SK-MEL-5 (cell line): ENCODE data around the gene MAN2B2. TPM values are rescaled to one million over a fixed set of nuclear protein-coding genes. Genes with fewer than 3 reads are reported as not detected.

Source experiments
- DNase-seq: peaks from one replicate; pipeline ENCODE4 v3.0.0-alpha.2; 2016; ENCODE audit warnings: low read depth, low spot score
- in situ Hi-C: cut with HindIII; loops from 2 replicates; pipeline ENCODE4 v1.10.0; 2016; ENCODE audit warnings: low sequenced_read_pairs, high pct_unique_total_duplicates, low pct_unique_long_range_greater_than_20kb
- total RNA-seq: library from RNA; depleted of rRNA; stranded (reverse); fragments of >200 nt; shearing (Covaris generic); gene quantifications from 2 replicates; pipeline ENCODE4 v1.2.3, GENCODE V29; 2014

Gene MAN2B2
- total RNA-seq, 1 experiment from 2014 or later, result 12.4 TPM

DNA sequence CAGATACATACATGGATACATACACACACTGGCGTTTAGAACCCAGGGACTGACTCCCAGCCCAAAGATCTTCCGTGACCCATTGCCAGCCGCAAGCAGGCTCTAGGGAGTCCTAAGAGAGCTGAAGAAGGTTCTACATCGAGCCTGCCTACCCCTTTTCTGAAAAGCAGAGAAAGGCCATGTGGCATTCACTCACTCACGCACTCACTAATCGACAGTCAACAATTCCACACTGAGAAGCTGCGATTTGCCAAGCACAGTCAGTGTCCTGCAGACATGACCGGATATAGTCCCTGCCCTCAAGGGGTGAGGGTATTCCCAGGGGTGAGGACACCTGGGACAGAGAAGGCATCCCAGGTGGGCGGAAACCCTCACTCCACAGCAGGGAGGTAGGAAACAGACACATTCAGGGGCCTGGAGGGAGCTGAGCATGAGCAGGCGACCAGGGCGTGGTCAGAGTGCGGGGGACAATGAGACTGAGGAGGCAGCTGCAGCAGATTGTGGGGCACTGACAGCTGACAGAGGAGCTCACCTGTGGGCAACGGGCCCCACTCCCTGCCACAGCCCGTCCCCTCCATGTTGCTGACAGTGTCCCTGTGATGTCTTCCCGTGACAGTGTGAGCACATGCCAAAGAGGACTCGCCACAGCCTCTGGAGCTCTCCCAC is 13.2 kb upstream of the MAN2B2 start:
- in situ Hi-C loops, result no loop called here
- no peak for DNase-seq

DNA sequence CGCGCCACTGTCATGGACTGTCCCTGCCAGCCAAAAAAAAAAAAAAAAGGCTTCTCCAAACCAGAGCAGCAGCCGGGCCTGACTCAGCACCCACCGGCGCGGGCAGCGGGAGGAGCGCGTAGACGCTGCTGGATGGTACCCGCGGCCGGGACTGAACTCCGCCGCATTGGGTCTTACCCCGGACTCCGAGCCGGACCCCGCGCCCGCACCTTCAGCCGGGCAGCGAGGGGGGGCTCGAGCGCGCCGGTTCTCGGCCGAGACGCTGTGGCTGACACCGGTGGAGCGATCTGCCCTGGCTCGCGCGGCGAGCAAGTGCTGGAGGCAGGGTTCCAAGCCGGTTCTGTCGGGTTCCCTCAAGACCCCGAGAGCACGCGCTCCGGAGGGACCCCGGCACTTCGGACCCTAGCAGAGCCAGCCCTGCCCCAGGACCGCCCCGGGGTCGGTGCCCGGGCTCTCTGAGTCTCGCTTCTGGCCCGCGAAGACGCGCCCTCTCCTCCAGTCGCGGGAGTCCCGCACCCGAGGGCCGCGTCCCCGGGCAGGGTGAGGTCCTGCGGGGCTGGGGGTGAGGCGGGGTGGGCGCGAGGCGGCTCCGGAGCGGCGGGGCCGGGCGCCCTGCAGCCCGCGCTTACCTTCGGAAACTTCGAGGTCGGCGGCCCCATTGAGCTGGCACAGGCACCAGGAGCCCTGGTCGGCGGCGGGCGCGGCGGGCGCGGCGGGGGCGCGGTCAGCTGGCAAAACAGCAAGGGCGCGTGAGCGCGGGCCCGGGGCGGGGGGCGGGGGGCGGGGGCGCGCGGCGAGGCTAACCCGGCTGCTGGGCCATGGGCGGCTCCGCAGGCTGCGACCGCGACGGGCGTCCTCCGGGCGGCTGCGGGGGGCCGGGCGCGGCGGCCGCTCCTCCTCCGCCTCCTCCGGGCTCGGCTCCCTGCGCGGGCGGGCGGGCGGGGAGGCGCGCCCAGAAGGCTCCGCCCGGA is 11.8 kb upstream of the MAN2B2 start:
- in situ Hi-C loops, result no loop called here
- DNase-seq, result no peak

DNA sequence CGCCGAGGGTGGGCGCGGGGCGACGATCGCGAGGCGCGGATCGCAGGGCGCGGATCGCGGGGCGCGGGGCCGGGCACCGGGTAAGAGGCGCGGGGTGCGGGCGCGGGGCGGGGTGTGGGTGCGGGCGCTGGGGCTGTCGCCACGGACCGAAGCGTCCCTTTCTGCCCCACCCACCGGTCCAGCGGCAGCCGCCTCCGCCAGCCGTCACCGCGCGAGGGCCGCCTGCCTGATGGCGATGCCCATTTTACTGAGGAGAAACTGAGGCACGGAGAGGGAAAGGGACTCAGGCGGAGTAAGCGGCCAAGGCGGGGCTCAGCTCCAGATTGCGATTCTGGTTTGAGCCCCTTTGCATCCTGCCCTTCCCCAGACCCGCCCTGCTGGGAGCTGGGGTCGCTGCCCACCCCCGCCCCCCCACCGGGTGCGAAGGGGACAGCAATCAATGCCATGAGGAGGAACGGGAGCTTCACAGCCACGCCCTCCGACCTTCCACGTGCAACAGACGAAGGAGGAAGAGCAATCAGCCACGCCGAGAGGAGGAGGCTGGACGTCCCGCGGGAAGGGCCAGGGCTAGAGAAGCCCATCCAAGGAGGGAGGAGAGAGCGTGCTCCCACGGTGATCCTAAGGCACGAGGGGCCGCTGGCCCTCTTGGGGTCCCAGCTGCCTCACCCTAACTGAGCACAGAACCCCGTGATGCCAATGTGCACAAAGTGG is 10.9 kb upstream of the MAN2B2 start:
- in situ Hi-C loops, result no loop called here
- no peak for DNase-seq

DNA sequence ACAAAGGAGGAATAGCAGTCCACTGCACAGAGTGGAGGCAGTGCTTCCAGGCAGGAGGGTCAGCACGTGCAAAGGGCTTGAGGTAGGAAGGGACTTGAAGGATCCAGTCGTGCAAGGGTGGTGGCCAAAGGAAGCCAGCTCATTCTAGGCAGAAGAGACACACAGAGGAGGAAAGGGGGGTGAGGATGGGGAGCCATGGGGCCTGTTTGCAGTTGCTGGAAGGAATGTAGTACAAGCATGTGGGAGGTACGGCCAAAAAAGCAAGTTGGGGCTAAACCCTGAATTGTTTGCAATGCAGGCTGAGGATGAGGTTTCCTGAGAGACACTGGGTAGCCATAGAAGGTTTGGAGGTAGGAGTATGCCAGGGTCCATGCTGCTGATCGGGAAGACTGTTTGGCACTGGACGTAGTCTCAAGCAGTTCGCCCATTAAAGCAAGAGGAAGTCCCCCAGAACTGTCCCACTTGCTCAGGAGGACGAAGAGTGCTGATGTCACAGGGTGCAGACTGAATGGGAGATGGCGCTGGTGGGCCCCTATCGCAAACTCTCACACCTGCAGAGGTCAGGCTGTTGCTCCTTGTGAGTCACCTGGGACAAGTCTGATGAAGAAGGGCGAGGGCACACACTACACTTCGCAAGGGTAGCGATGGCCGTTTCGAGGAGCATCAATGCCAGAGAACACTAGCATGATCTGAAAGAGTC is 9.1 kb upstream of the MAN2B2 start:
- in situ Hi-C loops, result no loop called here
- no peak for DNase-seq

DNA sequence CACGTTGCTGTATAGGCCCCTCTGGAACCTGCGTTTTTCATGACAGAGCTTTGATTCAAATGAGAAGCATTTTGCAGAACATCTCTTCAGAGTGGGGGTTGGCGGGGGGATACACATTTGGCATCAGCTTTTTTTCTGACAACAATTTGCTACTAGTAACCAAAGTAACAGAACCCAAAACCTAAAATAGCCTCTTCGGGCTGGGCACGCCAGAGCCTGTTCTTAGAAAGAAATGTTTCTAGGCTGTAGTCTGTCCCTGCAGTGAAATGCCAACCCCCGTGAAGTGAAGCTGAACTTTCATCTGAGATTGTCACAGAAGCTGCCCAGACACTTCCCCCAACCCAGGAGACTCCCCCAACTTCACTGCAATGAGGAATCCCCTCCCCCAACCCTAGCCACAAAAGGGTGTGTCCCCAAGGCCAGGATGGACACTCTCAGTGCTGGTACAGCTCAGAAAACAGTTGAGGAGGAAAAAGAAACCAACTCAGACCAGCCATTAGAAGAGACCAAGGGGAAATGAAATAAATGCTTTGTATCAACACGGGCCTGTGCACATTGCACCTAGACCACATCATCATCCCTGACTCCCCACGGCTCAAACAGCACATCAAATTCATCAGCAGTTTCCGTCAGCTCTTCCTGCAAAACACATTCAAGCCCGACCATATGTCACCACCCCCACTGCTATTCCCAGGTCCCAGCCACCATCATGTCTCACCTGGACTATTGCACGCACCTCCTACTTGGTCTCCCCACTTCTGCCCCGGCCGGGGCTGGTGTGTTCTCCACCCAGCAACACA is 8.4 kb upstream of the MAN2B2 start:
- no peak for DNase-seq
- in situ Hi-C loops, result no loop called here

DNA sequence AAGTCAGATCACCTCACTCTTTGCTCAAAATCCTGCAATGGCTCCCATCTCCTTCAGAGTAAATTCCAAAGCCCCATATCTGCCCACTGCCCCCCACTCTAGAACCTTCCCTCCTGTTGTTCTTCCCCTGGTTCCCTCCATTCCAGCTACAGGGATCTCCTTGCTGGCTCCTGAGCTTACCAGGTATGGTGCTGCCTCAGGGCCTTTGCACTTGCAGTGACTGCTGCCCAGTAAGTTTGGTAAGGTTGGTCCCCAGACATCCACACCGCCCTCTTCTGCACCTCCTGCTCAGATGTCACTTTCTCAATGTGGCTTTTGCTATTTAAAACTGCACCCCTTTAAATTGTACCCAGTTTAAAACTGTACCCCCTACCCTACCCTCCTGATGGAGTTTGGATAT is 7.8 kb upstream of the MAN2B2 start:
- DNase-seq, result no peak
- in situ Hi-C loops, result no loop called here

DNA sequence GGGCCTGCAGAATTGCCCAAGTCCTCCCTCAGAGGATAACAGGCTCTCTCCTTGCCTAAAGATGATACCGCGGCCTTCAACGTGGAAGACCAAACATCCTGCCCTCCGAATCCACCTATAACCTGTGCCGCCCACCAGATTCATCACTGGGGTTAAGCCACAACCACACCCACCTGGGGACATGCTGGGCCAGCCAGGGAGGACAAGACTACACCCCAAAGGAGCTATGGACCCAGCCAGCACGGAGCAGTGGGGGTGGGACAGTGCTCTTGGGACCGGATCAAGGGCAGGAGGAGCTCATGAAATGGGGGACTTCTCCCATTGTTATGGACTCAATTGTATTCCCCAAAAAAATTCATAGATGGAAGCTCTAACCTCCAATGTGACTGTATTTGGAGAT is 6.8 kb upstream of the MAN2B2 start:
- no peak for DNase-seq
- in situ Hi-C loops, result no loop called here

DNA sequence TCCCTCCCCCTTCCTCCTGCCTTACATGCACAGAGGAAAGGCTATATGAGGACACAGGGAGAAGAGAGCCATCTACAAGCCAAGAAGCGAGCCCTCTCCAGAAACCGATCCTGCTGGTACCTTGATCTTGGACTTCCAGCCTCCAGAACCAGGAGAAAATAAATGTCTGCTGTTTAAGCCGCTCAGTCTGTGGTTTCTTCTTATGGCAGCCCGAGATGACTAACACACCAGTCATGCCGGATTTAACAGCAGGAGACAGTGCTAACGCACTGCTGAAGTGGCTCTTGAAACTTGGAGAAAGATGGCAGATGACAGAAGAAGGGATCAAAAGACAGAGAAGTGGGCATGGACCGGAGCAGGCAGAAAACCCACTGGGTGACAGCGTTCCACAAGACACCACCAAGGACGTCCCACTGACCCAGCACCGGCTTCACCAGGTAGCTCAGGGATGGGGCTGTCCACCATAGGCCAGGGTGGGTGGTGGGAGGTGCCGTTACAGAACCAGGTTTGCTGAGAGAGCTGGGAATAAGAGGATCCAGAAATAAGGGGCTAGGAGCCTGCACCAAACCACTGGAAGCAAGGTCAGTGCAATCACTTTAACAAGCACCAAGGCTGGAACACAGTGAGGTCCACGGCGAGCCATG is 6.2 kb upstream of the MAN2B2 start:
- in situ Hi-C loops, result no loop called here
- peak; percentile 48 for DNase-seq

DNA sequence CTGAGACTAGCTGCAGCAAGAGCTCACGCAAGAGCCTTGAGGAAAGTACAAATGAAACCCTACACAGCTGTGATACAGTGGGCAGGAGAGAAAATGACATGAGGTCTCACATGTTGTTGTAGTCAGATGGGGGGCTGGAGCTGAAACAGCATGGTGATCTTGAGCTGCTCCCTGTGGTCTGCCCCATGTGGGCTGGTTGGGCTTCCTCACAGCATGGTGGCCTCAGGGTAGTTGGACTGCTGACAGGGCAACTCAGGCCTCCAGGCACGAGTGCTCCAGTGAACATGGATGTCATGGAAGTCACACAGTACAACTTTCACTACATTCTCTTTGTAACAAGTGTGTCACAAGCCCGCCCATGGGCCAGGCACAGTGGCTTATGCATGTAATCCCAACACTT is 3.4 kb upstream of the MAN2B2 start:
- no peak for DNase-seq
- in situ Hi-C loops, result no loop called here

DNA sequence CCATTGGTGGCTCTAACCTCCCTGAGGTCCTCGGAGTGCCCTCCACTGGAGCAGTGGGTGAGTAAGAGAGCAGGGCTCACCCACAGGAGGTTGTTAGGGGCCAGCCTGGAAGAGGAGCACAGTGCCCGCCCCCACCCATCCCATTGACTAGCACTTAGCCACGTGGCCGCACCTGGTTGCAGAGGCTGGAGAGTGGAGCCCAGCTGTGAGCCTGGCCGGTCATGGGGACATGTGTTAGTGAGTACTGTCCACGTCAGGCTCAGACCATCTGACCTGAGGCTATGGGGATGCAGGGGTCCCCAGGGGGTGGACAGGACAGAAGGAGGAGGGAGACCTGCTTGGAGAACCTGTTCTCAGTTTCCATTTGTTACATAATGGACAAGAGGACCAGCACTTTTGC is 1.4 kb upstream of the MAN2B2 start:
- in situ Hi-C loops, result no loop called here
- no peak for DNase-seq

DNA sequence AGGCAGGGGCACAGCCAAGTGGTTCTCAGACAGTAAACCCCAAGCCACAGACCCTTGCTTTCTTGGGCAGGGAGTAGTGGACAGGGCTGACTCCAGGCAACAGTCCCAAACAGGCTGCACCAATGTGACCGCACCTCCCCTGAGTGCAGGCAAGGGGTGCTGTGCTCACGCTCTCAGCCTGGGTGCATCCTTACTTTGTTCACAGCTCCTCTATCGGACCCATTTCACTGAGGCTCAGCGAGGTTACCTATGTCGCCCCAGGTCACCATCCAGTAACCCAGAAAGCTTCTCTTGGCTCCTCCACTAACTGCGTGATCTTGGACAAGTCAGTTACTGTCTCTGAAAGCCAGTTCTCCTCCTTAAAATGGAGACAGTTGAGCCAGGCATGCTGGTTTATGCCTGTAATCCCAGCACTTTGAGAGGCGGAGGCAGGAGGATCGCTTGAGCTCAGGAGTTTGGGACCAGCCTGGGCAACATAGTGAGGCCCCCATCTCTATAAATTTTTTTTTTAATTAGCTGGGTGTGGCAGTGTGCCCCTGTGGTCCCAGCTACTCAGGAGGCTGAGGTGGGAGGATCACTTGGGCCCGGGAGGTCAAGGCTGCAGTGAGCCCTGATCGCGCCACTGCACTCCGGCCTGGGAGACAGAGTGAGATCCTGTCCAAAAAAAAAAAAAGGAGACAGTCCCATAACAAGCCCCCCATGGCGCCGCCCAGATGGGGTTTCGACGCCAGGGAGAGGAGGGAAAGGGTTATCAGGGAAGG is 823 bp upstream of the MAN2B2 start:
- no peak for DNase-seq
- in situ Hi-C loops, result no loop called here

DNA sequence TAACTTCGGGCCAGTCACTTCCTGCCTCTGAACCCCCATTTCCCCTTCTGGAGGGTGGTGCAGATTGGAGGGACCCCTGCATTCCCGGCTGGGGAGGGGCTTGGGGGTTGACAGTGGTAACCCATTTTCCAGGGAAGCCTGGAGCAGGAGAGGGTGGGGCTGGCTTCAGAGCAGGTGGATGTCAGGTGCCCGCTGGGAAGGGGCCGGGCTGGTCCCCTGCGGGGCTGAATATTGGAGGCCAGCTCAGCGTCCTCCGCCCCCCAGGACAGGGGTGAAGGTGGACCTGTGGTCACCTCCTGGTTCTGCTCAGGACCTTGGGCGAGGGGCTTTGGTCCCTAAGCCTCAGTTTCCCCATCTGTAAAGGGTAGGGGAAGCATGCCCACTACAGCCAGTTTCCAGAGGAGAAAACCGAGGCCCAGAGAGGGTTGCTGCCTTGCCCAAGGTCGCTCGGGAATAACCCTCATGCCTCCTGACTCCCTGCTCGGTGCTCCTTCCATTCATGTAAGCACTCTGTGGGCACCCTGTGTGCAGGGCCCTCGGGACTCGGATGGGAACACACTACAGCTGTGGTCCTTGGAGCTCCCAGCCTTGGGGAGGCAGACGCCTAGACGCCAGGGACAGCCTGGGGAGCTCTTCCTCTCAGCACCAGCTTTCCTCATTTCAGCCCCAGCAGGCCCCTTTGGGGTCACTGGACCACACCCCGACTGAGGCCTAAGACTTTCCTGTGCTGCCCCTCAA is 683 bp downstream of the MAN2B2 start:
- no peak for DNase-seq

DNA sequence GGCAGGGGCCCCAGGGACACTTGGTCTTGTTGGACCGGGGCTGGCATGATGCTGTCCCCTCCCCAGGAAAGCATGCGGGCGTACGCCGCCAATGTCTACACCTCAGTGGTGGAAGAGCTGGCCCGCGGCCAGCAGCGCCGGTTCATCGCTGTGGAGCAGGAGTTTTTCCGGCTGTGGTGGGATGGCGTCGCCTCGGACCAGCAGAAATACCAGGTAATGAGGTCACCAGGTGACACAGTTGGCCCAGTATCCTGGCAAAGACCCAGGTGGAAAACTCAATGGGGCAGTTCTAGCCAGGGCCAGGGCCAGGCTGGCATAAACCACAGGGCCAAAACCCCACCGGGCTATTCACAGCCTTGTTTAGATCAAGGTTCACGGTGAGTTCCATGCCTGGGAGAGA is 1.5 kb downstream of the MAN2B2 start:
- in situ Hi-C loops, result no loop called here

More for the DNA sequence above, 683 bp downstream of the MAN2B2 start:
- in situ Hi-C loops, result no loop called here

DNA sequence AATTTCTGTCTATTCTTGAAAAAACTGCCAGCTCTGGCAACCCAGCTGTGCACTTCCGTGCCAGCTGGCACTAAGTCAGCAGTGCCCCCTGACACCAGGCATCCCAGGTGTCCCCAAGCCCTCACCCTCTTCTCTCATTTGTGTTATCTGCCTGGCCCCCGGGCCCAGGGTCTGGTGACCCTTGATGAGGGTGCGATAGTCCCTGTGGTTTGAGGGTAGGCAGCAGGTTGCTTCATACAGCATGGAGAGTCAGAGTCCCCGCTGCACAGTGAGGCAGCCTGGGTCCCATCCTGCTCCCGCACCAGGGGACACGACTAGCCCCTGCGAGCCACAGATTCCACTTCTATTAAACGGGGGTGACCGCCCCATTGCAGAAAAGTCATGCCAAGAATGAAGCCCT is 1.9 kb downstream of the MAN2B2 start:
- DNase-seq, result no peak
- in situ Hi-C loops, result no loop called here

More for the DNA sequence above, 1.5 kb downstream of the MAN2B2 start:
- DNase-seq, result no peak

DNA sequence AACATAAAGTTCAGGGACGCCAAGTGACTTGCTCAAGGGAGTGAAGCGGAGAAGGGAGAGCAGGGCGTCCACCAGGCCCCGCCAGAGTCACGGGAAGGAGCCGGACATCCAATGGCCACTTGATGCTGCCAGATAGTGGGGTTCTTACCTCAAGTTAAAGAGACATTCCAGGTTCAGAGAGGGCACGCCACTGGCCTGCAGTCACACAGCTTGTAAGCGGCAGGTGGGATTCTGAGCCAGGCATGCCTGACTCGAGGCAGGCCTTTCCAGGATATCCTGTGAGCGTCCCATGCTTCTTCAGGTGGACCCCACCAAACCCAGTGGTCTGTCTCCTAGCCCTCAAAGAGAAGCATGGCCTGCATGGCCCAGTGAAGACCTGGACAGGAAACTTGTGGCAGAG is 2.4 kb downstream of the MAN2B2 start:
- DNase-seq, result no peak
- in situ Hi-C loops, result no loop called here
